Measurements from ENCODE around the gene SIL1. TPM values are rescaled to one million over a fixed set of nuclear protein-coding genes. Genes with fewer than 3 reads are reported as not detected.
A peak's percentile ranks its signal among the peaks of the same experiment; 100 is the strongest.

Gene SIL1
- total RNA-seq, 2 experiments from 2014 or later, result 13.5 to 15.8 TPM

DNA sequence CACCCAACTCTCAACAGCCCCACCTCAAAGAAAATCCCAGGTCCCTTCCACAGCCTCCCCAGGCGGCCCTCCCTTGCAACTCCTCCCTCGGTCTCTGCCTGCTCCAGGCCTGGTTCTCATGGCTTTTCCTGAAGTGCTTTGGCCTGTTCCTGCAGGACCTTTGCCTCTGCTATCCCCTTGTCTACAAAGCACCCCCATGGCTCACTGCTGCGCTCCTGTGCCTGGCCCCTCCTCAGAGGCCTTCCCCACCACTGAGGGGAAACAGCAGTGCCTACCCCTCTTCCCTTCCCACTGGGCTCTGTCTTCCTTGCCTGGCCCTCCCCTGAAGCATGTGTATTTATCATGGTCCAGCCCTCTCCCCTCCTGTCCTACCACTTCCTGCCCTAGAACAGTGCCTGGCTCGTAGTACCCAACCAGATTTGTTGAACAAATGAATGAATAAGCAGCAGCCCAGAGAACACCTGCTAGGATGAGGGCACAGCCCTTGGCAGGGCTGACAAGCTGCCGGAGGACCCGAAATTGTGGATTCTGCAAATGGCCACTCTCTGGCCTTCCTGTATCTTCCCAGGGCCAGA is 254.5 kb downstream of the SIL1 start:
- H3K27me3 Mint-ChIP-seq, result no peaks in the 10 kb centered on the region
- ATAC-seq (ENCODE audit: low read depth) (no peak), DNase-seq (no peak)
- peak overlapping the region; percentile 68 for H3K27ac Mint-ChIP-seq
- peaks cover 4% of the 10 kb centered on the region for H3K36me3 Mint-ChIP-seq
- H3K4me1 Mint-ChIP-seq, result peaks cover 13% of the 10 kb centered on the region
- H3K4me3 Mint-ChIP-seq, result no peak overlapping the region
- no peaks in the 10 kb centered on the region for H3K9me3 Mint-ChIP-seq
- POLR2A ChIA-PET, result no interaction called here

DNA sequence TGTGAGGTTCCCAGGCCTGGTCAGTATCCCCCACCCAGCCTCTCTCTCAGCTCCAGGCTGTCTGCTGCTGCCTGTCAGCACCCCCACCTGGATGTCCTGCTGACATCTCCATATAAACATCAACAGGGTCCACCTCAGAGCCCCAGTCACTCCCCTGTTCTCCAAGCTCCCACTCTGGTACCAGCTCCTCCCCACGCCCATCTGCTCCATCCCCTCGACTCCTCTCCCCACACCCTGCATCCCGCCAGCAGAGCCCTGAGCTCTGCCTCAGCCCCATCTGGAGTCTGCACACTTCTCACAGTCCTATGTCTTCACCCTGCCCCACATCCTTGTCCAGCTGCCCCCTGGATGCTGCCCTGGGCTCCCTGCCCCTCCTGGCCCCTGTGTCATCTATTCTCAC is 255.3 kb downstream of the SIL1 start:
- Mint-ChIP-seq H3K4me3 (no peak overlapping the region), H3K27me3 (no peaks in the 10 kb centered on the region), H3K9me3 (no peaks in the 10 kb centered on the region), H3K36me3 (peaks cover 4% of the 10 kb centered on the region), H3K4me1 (peaks cover 17% of the 10 kb centered on the region), H3K27ac (no peak overlapping the region)
- ATAC-seq (ENCODE audit: low read depth) (no peak), DNase-seq (no peak)
- POLR2A ChIA-PET, result no interaction called here

DNA sequence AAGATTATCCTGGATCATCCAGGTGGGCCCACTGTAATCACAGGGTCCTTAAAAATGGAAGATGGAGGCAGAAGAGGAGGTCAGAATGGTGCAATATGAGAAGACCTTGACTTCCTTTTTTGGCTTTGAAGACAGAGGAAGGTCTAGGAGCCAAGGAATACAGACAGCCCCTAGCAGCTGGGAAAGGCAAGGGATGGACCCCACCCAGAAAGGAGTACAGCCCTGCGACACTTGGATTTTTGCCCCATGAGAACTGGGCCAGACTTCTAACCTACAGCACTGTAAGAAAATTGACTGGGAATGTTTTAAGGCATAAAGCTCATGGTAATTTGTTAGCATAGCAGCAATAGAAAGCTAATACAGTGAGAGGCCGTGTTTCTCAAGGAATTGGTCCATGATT is 256.1 kb downstream of the SIL1 start:
- Mint-ChIP-seq H3K9me3 (no peaks in the 10 kb centered on the region), H3K27ac (no peak overlapping the region), H3K4me1 (peaks cover 16% of the 10 kb centered on the region), H3K4me3 (no peak overlapping the region), H3K36me3 (peaks cover 4% of the 10 kb centered on the region), H3K27me3 (no peaks in the 10 kb centered on the region)
- no peak for ATAC-seq (ENCODE audit: low read depth)
- no peak for DNase-seq
- POLR2A ChIA-PET, result no interaction called here

DNA sequence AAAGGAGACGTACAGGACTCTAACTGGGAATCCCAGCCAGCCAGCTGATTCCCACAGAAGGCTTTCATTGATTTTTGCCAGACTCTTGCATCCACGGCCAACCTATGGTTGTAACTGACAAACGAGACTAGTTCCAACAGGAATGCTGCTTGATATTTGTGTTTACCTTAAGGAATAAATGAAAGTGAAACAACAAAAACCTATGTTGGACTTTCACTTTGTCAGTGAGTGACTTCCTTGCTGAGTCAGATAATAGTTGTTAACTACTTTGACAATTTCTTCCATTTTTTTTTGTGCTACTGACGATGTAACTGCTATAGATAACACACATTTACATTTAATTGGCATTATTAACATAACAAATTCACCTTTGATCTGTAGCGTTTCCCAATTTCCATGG is 259.6 kb downstream of the SIL1 start:
- peaks cover 4% of the 10 kb centered on the region for H3K36me3 Mint-ChIP-seq
- H3K4me3 Mint-ChIP-seq, result no peak overlapping the region
- no peak for ATAC-seq (ENCODE audit: low read depth)
- H3K9me3 Mint-ChIP-seq, result no peaks in the 10 kb centered on the region
- H3K27me3 Mint-ChIP-seq, result no peaks in the 10 kb centered on the region
- no peak overlapping the region for H3K27ac Mint-ChIP-seq
- POLR2A ChIA-PET, result no interaction called here
- DNase-seq, result no peak
- peaks cover 10% of the 10 kb centered on the region for H3K4me1 Mint-ChIP-seq

DNA sequence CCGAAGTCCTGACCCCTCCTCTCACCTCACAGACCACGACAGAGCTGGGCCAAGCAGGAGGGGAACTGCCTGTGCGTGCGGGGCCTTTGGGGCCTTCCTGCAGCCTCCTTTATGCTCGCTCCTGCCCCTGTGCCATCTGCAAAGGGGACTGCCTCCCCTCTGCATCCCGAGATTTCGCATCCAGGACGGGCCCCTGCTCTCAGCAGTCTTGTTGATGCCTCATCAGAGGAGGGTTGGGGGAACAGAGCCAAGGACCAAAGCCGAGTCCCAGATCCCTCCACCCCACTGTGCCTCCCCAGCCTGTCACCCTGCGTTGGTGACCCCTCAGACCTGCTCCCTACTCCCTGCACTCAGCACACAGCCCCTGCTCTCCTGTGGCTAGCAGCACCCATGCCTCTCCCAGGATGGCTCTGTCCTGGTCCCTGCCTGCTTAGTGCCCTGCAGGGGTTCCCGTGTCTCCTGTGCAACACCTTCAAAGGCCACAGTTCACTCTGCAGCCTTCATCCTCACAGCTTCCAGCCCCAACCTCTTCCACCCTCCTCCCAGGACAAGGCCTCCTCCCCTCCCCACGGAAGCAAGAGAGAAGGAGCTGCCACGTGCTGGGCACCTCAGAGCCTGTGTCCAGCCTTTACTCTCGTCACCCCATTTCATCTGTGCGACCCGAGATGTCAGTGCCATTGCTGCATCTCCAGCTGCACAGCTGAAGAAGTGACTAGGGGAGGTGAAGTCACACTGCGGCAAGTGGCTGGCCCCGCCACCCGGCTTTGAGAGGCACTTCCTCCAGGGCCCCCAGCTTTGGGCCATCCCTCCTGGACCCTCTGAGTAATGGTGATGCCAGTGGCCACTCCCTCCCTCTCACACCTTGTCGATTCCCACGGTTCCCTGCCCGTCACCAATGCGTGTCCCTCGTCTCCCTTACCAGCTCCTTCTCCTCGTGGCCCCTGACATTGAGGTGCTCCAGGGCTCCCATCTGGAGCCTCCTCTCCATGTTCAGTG is 260.5 kb downstream of the SIL1 start:
- H3K4me3 Mint-ChIP-seq, result no peak overlapping the region
- peaks cover 4% of the 10 kb centered on the region for H3K36me3 Mint-ChIP-seq
- DNase-seq (no peak), ATAC-seq (ENCODE audit: low read depth) (no peak)
- no peaks in the 10 kb centered on the region for H3K9me3 Mint-ChIP-seq
- no peaks in the 10 kb centered on the region for H3K27me3 Mint-ChIP-seq
- H3K4me1 Mint-ChIP-seq, result peaks cover 10% of the 10 kb centered on the region
- H3K27ac Mint-ChIP-seq, result no peak overlapping the region
- POLR2A ChIA-PET, result no interaction called here

DNA sequence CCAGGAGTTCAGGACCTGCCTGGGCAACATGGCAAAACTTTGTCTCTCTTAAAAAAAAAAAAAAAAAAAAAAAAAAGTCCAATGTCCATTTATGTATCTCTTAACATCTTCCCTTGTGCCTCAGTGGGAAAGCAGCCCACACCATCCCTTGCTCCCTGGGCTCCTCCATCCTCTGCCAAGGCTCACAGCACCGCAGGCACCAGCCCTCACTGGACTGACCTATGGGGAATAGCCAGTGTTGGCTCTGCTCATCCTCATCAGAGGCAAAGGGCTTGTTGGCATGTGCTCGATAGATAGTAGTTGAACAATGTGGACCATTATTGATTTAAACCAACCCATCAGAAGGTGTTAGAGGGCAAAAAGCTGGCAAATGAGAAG is 261.2 kb downstream of the SIL1 start:
- ATAC-seq (ENCODE audit: low read depth), result no peak
- H3K36me3 Mint-ChIP-seq, result peaks cover 4% of the 10 kb centered on the region
- H3K9me3 Mint-ChIP-seq, result no peaks in the 10 kb centered on the region
- H3K27ac Mint-ChIP-seq, result no peak overlapping the region
- DNase-seq, result no peak
- H3K4me3 Mint-ChIP-seq, result no peak overlapping the region
- no peaks in the 10 kb centered on the region for H3K27me3 Mint-ChIP-seq
- POLR2A ChIA-PET, result no interaction called here
- peaks cover 10% of the 10 kb centered on the region for H3K4me1 Mint-ChIP-seq

DNA sequence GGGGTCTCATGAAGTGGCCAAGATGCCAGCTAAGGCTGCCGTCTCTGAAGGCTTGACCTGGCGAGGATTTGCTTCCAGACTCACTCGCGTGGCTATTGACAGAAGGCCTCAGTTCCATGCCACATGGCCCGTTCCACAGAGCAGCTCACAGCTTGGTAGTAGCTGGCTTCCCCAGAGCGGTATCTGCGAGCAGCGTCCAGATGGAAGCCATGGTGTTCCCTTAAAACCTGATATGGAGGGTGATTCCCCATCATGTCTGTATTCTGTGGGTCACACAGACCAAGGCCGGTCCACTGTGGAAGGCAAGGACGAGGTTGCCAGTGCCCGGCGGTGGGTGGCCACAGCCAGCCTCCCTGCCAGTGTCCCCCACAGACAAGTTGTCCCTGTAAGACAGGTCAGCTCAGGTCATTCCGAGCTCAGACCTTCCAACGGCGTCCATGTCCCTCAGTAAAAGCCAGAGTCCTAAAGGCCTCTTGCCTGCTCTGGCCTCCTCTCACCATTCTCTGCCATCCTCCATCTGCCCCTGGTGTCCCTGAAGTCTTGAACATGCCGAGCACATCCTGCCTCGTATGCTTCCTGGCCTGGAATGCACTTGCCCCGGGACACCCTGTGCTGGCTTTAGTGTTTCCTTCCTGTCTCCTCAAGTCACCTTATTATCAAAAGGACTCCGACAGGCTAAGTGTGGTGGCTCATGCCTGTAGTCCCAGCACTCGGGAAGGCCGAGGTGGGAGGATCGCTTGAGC is 261.8 kb downstream of the SIL1 start:
- Mint-ChIP-seq H3K4me3 (no peak overlapping the region), H3K9me3 (no peaks in the 10 kb centered on the region), H3K27ac (no peak overlapping the region), H3K27me3 (no peaks in the 10 kb centered on the region), H3K36me3 (peaks cover 6% of the 10 kb centered on the region), H3K4me1 (peaks cover 10% of the 10 kb centered on the region)
- DNase-seq, result no peak
- POLR2A ChIA-PET, result no interaction called here
- ATAC-seq (ENCODE audit: low read depth), result no peak

DNA sequence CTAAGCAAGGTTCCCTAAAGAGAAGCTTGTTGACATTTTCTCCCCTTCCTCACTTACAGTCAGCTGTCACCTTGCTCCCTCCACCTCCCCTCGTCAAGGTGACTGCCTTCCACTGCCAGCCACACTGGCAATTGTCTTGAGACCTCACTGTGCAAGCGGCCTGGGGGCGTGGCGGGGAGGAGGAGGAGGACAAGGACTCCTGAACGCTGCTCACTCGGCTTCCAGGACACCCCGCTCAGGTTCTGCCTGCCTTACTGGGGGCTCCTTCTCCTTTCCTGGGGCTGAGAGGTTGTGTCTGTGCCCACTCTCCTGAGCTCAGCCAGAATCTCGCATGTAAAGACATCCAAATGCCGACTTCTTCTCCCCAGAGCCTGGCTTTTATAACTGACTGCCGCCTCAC is 262.7 kb downstream of the SIL1 start:
- Mint-ChIP-seq H3K27me3 (no peaks in the 10 kb centered on the region), H3K27ac (no peak overlapping the region), H3K4me1 (peaks cover 10% of the 10 kb centered on the region), H3K36me3 (peaks cover 2% of the 10 kb centered on the region), H3K9me3 (no peaks in the 10 kb centered on the region), H3K4me3 (no peak overlapping the region)
- POLR2A ChIA-PET, result no interaction called here
- no peak for DNase-seq
- no peak for ATAC-seq (ENCODE audit: low read depth)

DNA sequence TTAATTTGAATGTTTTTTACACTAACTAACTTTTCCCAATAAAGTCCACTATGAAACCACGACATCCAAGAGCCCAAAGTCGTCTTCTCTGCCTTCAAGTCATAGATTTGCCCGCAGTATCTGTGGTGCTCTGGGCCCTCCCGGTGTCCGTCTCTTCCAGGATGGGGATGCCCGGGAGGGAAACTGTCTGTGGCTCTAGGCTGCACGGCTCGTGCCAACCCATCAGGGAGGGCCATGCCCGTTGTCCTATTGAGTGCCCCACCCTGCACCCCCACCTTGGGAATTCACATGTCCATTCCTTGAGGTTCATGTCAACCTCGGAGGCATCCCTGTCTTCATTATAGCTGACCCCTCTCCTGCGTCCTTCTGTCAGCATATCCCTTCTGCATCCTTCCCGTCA is 263.2 kb downstream of the SIL1 start:
- H3K27ac Mint-ChIP-seq, result no peak overlapping the region
- peaks cover 2% of the 10 kb centered on the region for H3K36me3 Mint-ChIP-seq
- POLR2A ChIA-PET, result no interaction called here
- H3K9me3 Mint-ChIP-seq, result no peaks in the 10 kb centered on the region
- peaks cover 10% of the 10 kb centered on the region for H3K4me1 Mint-ChIP-seq
- no peaks in the 10 kb centered on the region for H3K27me3 Mint-ChIP-seq
- DNase-seq (no peak), ATAC-seq (ENCODE audit: low read depth) (no peak)
- H3K4me3 Mint-ChIP-seq, result no peak overlapping the region

DNA sequence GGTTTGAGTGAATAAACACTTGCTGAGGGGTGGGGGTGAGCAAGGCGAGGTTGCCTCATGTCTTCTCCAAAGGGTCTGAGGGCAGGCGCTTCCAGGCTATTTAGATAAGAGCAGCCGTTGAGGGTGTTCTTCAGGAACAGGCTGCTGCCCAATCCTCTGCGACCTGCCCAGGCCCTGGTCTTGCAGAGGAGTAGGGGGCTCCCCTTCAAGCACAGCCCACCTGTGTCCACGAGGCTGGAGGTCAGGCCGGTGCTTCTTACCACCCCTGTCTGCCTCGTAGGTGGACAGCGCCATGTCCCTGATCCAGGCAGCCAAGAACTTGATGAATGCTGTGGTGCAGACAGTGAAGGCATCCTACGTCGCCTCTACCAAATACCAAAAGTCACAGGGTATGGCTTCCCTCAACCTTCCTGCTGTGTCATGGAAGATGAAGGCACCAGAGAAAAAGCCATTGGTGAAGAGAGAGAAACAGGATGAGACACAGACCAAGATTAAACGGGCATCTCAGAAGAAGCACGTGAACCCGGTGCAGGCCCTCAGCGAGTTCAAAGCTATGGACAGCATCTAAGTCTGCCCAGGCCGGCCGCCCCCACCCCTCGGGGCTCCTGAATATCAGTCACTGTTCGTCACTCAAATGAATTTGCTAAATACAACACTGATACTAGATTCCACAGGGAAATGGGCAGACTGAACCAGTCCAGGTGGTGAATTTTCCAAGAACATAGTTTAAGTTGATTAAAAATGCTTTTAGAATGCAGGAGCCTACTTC is 264.5 kb downstream of the SIL1 start:
- peaks cover 2% of the 10 kb centered on the region for H3K36me3 Mint-ChIP-seq
- ATAC-seq (ENCODE audit: low read depth), result no peak
- no peak for DNase-seq
- no peaks in the 10 kb centered on the region for H3K9me3 Mint-ChIP-seq
- H3K4me3 Mint-ChIP-seq, result no peak overlapping the region
- H3K4me1 Mint-ChIP-seq, result peaks cover 6% of the 10 kb centered on the region
- H3K27me3 Mint-ChIP-seq, result no peaks in the 10 kb centered on the region
- H3K27ac Mint-ChIP-seq, result no peak overlapping the region
- POLR2A ChIA-PET, result no interaction called here

DNA sequence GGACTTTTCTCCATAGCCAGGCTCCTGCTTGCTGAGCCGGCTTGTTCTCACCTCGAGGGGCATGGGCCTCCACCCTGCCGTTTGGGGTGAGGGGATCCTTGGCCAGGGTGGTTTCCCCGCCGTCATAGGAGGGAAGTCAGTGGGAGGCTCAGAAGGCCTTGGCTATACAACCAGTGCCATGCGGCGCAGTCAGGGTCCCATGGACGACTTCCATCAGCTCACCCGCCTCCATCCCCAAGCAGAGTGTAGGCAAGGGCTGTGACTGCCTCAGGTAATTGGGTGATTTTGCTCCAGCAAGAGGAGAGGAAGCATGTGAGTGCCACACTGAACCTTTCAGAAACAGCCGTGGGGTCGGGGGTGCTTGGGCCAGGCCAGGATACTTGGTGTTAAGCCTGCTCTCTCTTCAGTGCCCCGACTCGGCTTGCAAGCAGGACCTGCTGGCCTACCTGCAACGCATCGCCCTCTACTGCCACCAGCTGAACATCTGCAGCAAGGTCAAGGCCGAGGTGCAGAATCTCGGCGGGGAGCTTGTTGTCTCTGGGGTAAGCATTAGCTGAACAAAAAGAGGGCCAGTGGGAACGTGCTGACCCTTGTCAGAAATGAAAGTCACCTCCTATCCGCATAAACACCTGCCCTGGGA is 265.9 kb downstream of the SIL1 start:
- Mint-ChIP-seq H3K27ac (no peak overlapping the region), H3K27me3 (no peaks in the 10 kb centered on the region), H3K4me3 (no peak overlapping the region), H3K36me3 (peaks cover 2% of the 10 kb centered on the region), H3K4me1 (peaks cover 1% of the 10 kb centered on the region), H3K9me3 (no peaks in the 10 kb centered on the region)
- ATAC-seq (ENCODE audit: low read depth) (no peak), DNase-seq (no peak)
- POLR2A ChIA-PET, result no interaction called here

DNA sequence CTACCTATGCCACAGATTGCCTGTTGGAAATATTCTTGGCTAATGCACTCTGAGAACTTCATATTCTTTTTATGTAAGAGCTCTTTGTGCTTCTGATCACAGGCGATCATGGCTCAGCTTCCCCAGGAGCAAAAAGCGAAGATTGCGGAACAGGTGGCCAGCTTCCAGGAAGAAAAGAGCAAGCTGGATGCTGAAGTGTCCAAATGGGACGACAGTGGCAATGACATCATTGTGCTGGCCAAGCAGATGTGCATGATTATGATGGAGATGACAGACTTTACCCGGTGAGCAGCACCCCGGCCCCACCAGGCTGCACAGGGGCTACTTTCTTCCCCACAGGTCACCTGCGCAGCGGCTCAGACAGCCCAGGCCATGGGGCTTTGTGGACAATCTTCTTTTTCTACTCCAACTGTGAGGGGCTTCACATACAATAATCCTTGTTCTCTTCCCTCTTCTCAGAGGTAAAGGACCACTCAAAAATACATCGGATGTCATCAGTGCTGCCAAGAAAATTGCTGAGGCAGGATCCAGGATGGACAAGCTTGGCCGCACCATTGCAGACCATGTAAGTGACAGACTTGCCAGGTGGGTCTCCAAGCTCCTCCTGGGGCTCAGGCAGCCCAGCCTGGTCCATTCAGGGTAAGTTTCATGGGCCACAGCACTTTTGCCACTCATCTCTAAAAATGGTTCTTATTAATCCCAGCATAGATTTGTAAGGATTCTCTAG is 267.6 kb downstream of the SIL1 start:
- H3K4me1 Mint-ChIP-seq, result no peaks in the 10 kb centered on the region
- H3K36me3 Mint-ChIP-seq, result peaks cover 2% of the 10 kb centered on the region
- POLR2A ChIA-PET, result no interaction called here
- H3K27ac Mint-ChIP-seq, result no peak overlapping the region
- DNase-seq (no peak), ATAC-seq (ENCODE audit: low read depth) (no peak)
- H3K4me3 Mint-ChIP-seq, result no peak overlapping the region
- no peaks in the 10 kb centered on the region for H3K27me3 Mint-ChIP-seq
- no peaks in the 10 kb centered on the region for H3K9me3 Mint-ChIP-seq
